Stimulated activated CD4-positive, alpha-beta T cell treated with anti-CD3 and anti-CD28 coated beads, Interleukin-2, amount 100 ng/mL, for 48 hours (primary cell): ENCODE results near the gene ACOT4.
A peak's percentile ranks its signal among the peaks of the same experiment; 100 is the strongest.
"Not testable (repeated sequence)": the region's sequence is repeated elsewhere in the genome, so short reads cannot be mapped to it uniquely, and the experiment has no call there.

Experiments
- DNase-seq, 2 donors: peaks; one replicate each; pipeline ENCODE4 v3.0.0-alpha.2; 2020

The ACOT4 gene

GRCh38 chr14:73582102-73582979 lies 9.3 kb upstream of the ACOT4 start:
- DNase-seq, result not testable (repeated sequence)

DNA sequence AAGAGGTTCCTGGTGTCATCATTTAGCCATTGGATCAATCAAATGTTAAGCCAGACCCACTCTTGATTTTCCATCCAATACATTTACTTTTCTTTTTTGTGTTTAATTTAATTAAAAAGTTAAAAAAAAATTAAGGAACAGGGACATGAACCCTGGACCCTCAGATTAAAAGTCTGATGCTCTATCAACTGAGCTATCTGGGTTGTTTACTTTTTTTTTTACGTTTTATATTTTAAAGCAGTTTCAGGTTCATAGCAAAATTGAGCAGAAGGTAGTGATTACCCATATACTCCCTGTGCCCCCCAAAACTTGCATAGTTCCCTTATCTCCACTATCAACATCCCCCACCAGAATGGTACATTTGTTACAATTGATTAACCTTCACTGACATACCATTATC lies 3.0 kb upstream of the ACOT4 start:
- DNase-seq, result no peak

GRCh38 chr14:73589116-73589515 lies 2.6 kb upstream of the ACOT4 start:
- DNase-seq, result no peak

DNA sequence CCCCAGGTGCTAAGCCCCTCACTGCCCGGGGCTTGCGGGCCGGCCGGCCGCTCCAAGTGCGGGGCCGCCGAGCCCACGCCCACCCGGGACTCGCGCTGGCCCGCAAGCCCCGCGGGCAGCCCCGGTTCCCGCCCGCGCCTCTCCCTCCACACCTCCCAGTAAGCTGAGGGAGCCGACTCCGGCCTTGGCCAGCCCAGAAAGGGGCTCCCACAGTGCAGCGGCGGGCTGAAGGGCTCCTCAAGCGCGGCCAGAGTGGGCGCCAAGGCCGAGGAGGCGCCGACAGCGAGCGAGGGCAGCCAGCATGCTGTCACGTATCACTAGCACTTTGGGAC lies 1.0 kb upstream of the ACOT4 start:
- not testable (repeated sequence) for DNase-seq

- no peak for DNase-seq
These were observed 2.8 kb downstream of the ACOT4 start for GRCh38 chr14:73594491-73594890.

- DNase-seq, result no peak
These were observed 7.8 kb downstream of the ACOT4 start for GRCh38 chr14:73599499-73599898.

- DNase-seq, result no peak
These were observed 11.3 kb downstream of the ACOT4 start for GRCh38 chr14:73602994-73603393.

GRCh38 chr14:73606271-73606670 lies 14.6 kb downstream of the ACOT4 start:
- DNase-seq, result no peak

DNA sequence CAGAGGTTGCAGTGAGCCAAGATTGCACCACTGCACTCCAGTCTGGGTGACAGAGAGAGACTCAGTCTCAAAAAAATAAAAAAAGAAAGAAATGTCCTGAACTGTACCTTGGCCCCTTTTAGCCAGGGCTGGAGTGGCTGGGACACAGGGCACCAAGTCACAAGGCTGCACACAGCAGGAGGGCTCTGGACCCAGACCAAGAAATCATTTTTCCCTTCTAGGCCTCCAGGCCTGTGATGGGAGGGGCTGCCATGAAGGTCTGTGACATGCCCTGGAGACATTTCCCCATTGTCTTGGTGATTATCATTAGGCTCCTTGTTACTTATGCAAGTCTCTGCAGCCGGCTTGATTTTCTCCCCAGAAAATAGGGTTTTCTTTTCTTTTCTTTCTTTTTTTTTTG lies 15.6 kb downstream of the ACOT4 start:
- no peak for DNase-seq

DNA sequence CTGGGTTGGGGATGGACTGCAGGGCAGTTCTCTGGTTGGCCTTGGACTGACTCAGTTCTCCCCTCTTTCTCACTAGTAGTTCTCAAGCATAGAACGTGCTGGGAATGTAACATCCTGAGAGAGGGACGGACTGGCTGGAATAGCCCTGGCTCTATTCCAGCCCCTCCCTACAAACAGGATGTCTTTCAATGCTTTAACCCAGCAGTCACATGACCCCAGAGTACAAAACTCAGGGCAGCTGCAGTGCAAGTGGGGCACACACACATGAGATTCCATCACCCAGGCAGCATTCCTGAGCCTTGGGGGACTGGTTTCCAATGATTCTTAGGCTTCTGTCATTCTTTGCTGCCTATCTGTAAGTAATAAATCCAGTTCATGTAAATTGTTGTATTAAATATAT lies 19.0 kb downstream of the ACOT4 start:
- no peak for DNase-seq

DNA sequence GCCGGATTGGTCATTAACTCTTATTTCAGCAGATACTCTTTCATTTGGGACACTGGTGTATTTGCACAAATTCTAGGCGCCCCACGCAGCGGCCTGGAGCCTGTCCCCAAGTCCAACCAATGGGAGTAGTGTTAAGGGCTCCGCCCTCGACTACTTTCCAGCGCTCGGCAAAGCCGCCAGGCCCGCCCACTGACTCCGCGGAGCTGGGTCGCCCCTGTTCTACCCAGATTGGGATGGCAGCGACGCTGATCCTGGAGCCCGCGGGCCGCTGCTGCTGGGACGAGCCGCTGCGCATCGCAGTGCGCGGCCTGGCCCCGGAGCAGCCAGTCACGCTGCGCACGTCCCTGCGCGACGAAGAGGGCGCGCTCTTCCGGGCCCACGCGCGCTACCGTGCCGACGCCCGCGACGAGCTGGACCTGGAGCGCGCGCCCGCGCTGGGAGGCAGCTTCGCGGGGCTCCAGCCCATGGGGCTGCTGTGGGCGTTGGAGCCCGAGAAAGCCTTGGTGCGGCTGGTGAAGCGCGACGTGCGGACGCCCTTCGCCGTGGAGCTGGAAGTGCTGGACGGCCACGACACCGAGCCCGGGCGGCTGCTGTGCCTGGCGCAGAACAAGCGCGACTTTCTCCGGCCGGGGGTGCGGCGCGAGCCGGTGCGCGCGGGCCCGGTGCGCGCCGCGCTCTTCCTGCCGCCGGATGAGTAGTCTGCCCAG lies 20.8 kb downstream of the ACOT4 start, which contains the start of gene ACOT6:
TSS of gene ACOT6 (plus strand) at position 179 of the 707 bp plus-strand sequence. CDS start at position 234, 55 bp downstream.
- DNase-seq, result peak; percentile 52 to 61

- DNase-seq, result no peak
These were observed 21.3 kb downstream of the ACOT4 start for GRCh38 chr14:73613046-73613383.

- no peak for DNase-seq
These were observed 21.8 kb downstream of the ACOT4 start for GRCh38 chr14:73613419-73613963.

- no peak for DNase-seq
These were observed 25.2 kb downstream of the ACOT4 start for GRCh38 chr14:73616831-73617230.

DNA sequence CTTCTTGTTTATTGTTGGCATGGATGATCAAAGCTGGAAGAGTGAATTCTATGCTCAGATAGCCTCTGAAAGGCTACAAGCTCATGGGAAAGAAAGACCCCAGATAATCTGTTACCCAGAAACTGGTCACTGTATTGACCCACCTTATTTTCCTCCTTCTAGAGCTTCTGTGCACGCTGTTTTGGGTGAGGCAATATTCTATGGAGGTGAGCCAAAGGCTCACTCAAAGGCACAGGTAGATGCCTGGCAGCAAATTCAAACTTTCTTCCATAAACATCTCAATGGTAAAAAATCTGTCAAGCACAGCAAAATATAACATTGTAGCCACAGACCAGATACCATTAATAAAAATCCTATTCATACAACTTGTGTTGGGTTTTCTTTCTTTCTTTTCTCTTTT lies 27.9 kb downstream of the ACOT4 start:
- no peak for DNase-seq

DNA sequence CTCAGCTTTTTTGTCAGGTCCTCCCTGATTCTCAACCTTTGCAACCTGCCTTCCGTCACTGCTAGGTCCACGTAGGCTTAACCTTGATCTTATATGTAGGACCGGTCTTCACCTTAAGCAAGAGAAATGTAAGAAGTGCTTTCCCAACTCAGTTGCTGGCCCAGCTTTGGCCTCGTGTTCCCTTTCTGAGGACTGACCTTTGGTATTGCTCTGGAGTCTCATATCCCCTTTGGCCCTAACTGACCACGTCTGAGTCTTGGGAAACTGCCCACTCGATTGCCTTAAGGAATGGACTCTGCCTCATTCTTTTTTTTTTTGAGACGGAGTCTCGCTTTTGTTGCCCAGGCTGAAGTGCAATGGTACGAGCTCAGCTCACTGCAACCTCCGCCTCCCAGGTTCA lies 28.6 kb downstream of the ACOT4 start:
- DNase-seq, result no peak

GRCh38 chr14:73623504-73624054 lies 31.9 kb downstream of the ACOT4 start:
- DNase-seq, result no peak

GRCh38 chr14:73625706-73626105 lies 34.0 kb downstream of the ACOT4 start:
- DNase-seq, result no peak

DNA sequence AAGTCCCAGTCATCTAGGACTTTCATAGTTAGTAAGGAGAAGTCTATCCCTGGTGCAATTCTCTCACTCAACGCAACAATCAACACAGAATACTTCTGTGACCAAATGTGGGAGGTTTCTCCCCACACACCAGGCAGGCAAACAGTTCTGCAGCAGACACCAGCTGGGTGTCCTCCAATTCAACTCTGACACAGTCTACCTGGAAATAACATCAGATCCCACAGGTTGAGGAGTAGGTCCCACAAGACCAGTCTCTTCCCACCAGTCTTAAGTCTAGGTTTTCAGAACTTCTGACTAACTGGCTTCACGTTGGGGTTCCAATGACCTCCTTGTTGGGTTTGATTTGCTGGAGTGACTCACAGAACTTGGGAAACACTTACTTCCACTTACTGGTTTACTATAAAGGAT lies 35.5 kb downstream of the ACOT4 start:
- no peak for DNase-seq

DNA sequence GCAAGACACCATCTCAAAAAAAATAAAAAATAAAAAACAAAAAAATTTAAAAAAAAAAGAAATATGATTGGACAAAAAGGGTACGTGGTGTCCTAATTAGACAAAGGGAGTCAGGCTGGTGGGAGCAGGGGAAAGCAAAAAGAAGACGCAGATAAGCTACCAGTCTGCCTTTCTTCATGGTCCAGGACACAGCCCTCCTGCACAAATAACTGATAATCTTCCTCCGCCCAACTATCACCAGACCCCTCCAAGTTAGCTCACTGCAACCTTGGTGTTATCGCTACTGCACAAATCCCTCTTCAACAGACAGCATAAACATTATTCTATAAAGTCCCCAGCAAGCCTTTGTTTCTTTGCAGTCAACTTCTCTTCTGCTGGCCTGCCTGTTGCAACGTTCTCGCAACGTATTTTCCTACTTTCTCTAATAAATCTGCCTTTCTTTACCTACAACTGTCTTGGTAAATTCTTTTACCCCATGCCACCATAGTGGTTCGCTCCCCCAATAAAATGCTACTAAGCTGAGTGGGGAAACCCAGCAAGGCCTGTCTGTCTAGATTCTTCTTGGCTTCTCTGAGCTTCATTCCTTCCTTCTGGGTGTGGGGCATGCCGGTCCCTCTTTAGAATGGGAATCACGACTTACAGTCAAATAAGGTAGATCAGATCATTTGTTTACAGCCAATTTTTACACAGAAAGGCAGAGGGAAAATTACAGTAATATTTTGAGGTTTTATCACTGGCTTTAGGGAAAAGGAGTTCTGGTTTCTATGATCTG lies 38.5 kb downstream of the ACOT4 start:
- no peak for DNase-seq

DNA sequence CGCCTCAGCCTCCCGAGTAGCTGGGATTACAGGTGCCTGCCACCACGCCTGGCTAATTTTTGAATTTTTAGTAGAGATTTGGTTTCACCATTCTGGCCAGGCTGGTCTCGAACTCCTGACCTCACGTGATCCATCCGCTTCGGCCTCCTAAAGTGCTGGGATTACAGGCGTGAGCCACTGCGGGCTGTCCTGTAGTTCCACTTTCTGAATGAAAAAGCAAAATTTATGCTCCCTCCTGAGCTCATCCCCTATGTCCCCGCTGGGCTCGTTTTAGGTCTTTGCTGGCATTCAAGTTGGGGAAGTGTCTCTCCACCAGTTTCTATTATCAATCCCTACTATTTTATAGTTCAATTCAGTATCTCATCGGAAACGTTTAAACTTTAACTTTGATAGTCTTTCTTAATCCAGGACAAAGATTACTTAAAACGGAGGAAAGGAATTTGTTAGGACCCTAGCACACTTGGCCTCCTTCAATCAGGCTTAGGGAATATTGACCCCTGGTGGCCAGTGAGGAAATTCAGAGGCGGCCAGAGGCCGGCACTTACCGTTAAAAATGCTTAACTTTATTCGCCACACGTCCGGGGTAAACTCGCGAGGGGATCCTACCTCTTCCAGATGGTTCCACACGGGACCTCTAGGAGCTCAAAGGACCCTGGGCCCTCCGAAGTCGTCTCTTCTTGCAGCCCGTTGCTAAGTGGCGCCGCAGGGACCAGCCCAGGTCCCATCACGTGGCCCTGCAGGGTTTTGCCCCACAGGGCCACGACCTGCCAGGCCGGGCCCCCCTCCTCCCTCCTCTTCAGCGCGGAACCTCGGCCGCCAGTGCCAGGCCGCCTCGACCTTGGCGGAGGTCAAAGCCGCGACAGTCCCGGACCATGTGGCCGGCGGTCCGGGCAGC lies 41.7 kb downstream of the ACOT4 start:
- peak; percentile 60 to 61 for DNase-seq
